Mesothelial cell of epicardium (in vitro differentiated cells): ENCODE results near the gene ADD3. TPM values are rescaled to one million over a fixed set of nuclear protein-coding genes. Genes with fewer than 3 reads are reported as not detected.

Experiments used
- DNase-seq, 2 experiments: peaks; one replicate each; pipeline ENCODE4 v3.0.0; 2021; ENCODE audit warnings: low spot score in 2 of 2; ENCODE audit not compliant: unreplicated experiment in 2 of 2
- H3K27ac Mint-ChIP-seq: 2 replicates; pipeline ENCODE4 v1.8.0; 2021; ENCODE audit warnings: mixed read lengths
- H3K27me3 Mint-ChIP-seq: 2 replicates; pipeline ENCODE4 v1.8.0; 2021; ENCODE audit warnings: low read depth, mixed read lengths
- H3K36me3 Mint-ChIP-seq: 2 replicates; pipeline ENCODE4 v1.8.0; 2021; ENCODE audit warnings: mixed read lengths
- H3K4me1 Mint-ChIP-seq: 2 replicates; pipeline ENCODE4 v1.8.0; 2021; ENCODE audit warnings: mixed read lengths
- H3K4me3 Mint-ChIP-seq: 2 replicates; pipeline ENCODE4 v1.8.0; 2021; ENCODE audit warnings: mild to moderate bottlenecking, moderate library complexity, mixed read lengths
- H3K9me3 Mint-ChIP-seq: 2 replicates; pipeline ENCODE4 v1.8.0; 2021; ENCODE audit warnings: mixed read lengths
- total RNA-seq: library from RNA; stranded (reverse); gene quantifications from 3 replicates; pipeline ENCODE4 v1.2.1, GENCODE V29; 2021
- TF ChIP-seq, protein P1 (sequence below): fragments of 200-600 bp; sonication (generic); IDR thresholded peaks from one replicate; pipeline ENCODE4 v1.5.0; 2021; ENCODE audit warnings: antibody characterized with exemption; ENCODE audit not compliant: unreplicated experiment

ADD3 gene
- total RNA-seq, 1 donor from 2014 or later, result 104 TPM

GRCh38 chr10:110034596-110034995 lies 26.8 kb downstream of the ADD3 start:
- DNase-seq, result no peak
- Mint-ChIP-seq H3K4me3 (no peak overlapping the region), H3K4me1 (peaks cover 37% of the 10 kb centered on the region), H3K9me3 (no peaks in the 10 kb centered on the region), H3K36me3 (peaks cover 2% of the 10 kb centered on the region), H3K27ac (no peak overlapping the region), H3K27me3 (no peaks in the 10 kb centered on the region)
- TF ChIP-seq, protein P1, sequence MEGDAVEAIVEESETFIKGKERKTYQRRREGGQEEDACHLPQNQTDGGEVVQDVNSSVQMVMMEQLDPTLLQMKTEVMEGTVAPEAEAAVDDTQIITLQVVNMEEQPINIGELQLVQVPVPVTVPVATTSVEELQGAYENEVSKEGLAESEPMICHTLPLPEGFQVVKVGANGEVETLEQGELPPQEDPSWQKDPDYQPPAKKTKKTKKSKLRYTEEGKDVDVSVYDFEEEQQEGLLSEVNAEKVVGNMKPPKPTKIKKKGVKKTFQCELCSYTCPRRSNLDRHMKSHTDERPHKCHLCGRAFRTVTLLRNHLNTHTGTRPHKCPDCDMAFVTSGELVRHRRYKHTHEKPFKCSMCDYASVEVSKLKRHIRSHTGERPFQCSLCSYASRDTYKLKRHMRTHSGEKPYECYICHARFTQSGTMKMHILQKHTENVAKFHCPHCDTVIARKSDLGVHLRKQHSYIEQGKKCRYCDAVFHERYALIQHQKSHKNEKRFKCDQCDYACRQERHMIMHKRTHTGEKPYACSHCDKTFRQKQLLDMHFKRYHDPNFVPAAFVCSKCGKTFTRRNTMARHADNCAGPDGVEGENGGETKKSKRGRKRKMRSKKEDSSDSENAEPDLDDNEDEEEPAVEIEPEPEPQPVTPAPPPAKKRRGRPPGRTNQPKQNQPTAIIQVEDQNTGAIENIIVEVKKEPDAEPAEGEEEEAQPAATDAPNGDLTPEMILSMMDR, result no peak

GRCh38 chr10:110035070-110035921 lies 27.5 kb downstream of the ADD3 start:
- Mint-ChIP-seq H3K4me1 (peaks cover 39% of the 10 kb centered on the region), H3K27ac (no peak overlapping the region), H3K9me3 (no peaks in the 10 kb centered on the region), H3K36me3 (peaks cover 2% of the 10 kb centered on the region), H3K4me3 (no peak overlapping the region), H3K27me3 (no peaks in the 10 kb centered on the region)
- no peak for DNase-seq
- TF ChIP-seq, protein P1, result no peak

DNA sequence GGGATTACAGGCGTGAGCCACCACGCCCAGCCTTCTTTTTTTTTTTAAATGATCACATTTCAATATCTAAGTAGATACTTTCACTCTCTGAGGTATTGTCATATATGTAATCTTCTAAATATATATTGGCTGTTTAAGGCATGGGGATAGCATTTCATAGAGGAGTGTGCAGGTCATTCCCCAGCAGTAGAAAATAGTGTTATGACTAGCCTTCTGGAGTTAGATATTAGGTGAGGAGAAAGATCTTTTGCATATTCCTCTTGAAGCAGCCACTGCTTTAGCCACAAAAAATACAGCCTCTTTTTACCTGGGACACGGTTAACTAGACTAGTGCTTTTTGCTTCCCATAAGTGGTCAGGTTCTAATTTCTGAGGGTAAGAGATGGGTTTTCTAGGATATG lies 28.9 kb downstream of the ADD3 start:
- TF ChIP-seq, protein P1, result no peak
- no peaks in the 10 kb centered on the region for H3K9me3 Mint-ChIP-seq
- peaks cover 37% of the 10 kb centered on the region for H3K4me1 Mint-ChIP-seq
- DNase-seq, result no peak
- no peaks in the 10 kb centered on the region for H3K27me3 Mint-ChIP-seq
- no peaks in the 10 kb centered on the region for H3K36me3 Mint-ChIP-seq
- no peak overlapping the region for H3K27ac Mint-ChIP-seq
- H3K4me3 Mint-ChIP-seq, result no peak overlapping the region

DNA sequence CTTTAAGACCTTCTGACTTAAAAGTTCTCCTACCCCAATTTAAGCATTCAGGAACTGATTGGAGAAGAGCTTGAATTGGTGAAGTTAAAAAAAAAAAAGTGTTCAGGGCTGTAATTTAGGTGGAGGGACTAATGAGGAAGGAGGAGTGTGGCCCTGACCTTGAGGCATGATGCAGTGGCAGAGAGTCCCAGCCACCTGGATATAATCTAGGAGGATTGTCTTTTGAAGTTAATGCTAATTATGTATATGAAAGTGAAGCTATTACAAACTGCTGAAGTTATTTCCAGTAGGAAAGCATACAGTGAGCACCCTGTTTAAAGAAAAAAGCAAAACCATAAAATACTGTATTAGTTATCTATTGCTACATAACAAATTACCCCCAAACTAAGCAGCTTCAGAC lies 31.5 kb downstream of the ADD3 start:
- TF ChIP-seq, protein P1, result no peak
- Mint-ChIP-seq H3K27me3 (no peaks in the 10 kb centered on the region), H3K4me1 (peaks cover 24% of the 10 kb centered on the region), H3K27ac (no peak overlapping the region), H3K4me3 (no peak overlapping the region), H3K9me3 (peaks cover 5% of the 10 kb centered on the region), H3K36me3 (no peaks in the 10 kb centered on the region)
- no peak for DNase-seq

DNA sequence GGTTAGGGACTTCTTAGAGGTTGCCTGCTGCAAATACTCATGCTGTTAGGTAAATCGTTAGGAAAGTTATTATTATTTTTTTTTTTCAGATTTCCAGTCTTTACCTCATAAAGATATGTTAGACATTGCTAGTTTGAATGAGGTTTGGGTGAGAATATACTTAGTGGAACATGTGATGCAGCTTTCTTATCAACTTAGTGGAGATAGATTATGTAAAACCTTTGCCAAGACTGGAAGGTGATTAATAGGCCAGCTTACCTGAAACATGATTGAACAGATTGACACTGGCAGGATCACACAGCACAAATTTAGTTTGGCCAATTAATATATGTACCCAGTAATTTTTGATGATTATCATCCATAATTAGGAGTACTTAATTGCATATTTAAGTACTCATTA lies 32.3 kb downstream of the ADD3 start:
- H3K9me3 Mint-ChIP-seq, result peaks cover 5% of the 10 kb centered on the region
- TF ChIP-seq, protein P1, result no peak
- H3K4me1 Mint-ChIP-seq, result peaks cover 18% of the 10 kb centered on the region
- H3K27ac Mint-ChIP-seq, result no peak overlapping the region
- no peaks in the 10 kb centered on the region for H3K36me3 Mint-ChIP-seq
- H3K4me3 Mint-ChIP-seq, result no peak overlapping the region
- no peak for DNase-seq
- no peaks in the 10 kb centered on the region for H3K27me3 Mint-ChIP-seq
